ENCODE measurements around the gene CALML3. TPM values are rescaled to one million over a fixed set of nuclear protein-coding genes. Genes with fewer than 3 reads are reported as not detected.

The CALML3 gene
- total and polyA plus RNA-seq, 2 of the 8 experiments (the other 6 are each of a cell fraction or from before 2014, with no cell fraction given), result not detected

DNA sequence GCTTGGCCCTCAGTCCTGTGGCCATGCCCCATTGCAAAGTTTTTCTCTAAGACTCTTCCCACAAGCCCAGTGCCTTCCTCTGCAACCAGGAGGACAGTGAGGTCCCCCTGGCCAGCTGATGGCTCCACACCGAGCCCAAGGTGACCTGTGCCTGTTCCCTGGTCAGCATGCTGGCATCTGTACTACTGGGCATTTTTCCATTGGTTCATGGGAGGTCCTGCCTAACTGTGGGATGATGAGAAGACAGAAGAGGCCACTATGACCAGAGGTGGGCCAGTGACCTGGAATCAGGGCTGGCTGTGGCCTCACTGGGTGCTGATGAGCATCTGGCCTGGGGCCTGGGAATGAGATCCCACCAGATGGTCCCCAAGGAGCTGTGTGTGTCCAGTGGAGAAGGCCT is 20.2 kb downstream of the CALML3 start (continued):
- TF ChIP-seq ATF2 (IDR thresholded peaks at IDR 0.05; ENCODE audit: low read length) (no peak), EZH2 (IDR thresholded peaks at IDR 0.05; ENCODE audit: low read depth, low read length, severe bottlenecking) (no peak), HDAC2 (IDR thresholded peaks at IDR 0.05; ENCODE audit: borderline replicate concordance in 1 of 2, low read depth in 2 of 2, low read length in 2 of 2) (no peak), CREB1 (IDR thresholded peaks at IDR 0.05) (no peak), RBBP5 (IDR thresholded peaks at IDR 0.05; ENCODE audit: borderline replicate concordance, low read depth, low read length) (no peak)

Measured in H1 (cell line).